Hypothalamus (tissue), 51 donors: Measurements from ENCODE around the gene VAMP4.
"Not testable (repeated sequence)": the region's sequence is repeated elsewhere in the genome, so short reads cannot be mapped to it uniquely, and the experiment has no call there.

Experiments used
- DNase-seq, 51 donors: peaks; one replicate each; lab custom pipeline; 2025; lab: John Stamatoyannopoulos, UW

VAMP4 gene

GRCh38 chr1:171753182-171753581 is 11.3 kb upstream of the VAMP4 start:
- DNase-seq = no peak

- DNase-seq = no peak
Measured at GRCh38 chr1:171751221-171751620, 9.4 kb upstream of the VAMP4 start.

- no peak for DNase-seq
Measured at GRCh38 chr1:171748651-171749050, 6.8 kb upstream of the VAMP4 start.

- DNase-seq = no peak
Measured at GRCh38 chr1:171744986-171745385, 3.1 kb upstream of the VAMP4 start.

- DNase-seq = peak in 3 of 51 donors; percentile 3 to 67 (median 40)
Measured at GRCh38 chr1:171743081-171743870, 1.4 kb upstream of the VAMP4 start.

GRCh38 chr1:171742577-171742922 is 685 bp upstream of the VAMP4 start:
- DNase-seq = peak in 36 of 51 donors; percentile 2 to 89 (median 32)

- peak in 39 of 51 donors; percentile 1 to 73 (median 27) for DNase-seq
Measured at GRCh38 chr1:171740987-171741871, 636 bp downstream of the VAMP4 start.

- DNase-seq = no peak
Measured at GRCh38 chr1:171740356-171740863, 1.5 kb downstream of the VAMP4 start.

GRCh38 chr1:171739656-171740055 is 2.2 kb downstream of the VAMP4 start:
- no peak for DNase-seq

- DNase-seq = no peak
Measured at GRCh38 chr1:171738911-171739310, 3.0 kb downstream of the VAMP4 start.

GRCh38 chr1:171736196-171736595 is 5.7 kb downstream of the VAMP4 start:
- DNase-seq = no peak

GRCh38 chr1:171730052-171730451 is 11.8 kb downstream of the VAMP4 start:
- DNase-seq = no peak

- DNase-seq = no peak
Measured at GRCh38 chr1:171727778-171728177, 14.1 kb downstream of the VAMP4 start.

- DNase-seq = not testable (repeated sequence)
Measured at GRCh38 chr1:171723180-171723579, 18.7 kb downstream of the VAMP4 start.

- no peak for DNase-seq
Measured at GRCh38 chr1:171718848-171719247, 23.0 kb downstream of the VAMP4 start.

- DNase-seq = no peak
Measured at GRCh38 chr1:171718216-171718615, 23.6 kb downstream of the VAMP4 start.

- DNase-seq = no peak
Measured at GRCh38 chr1:171717062-171717718, 24.7 kb downstream of the VAMP4 start.

- DNase-seq = no peak
Measured at GRCh38 chr1:171716616-171717015, 25.2 kb downstream of the VAMP4 start.

GRCh38 chr1:171715813-171716251 is 26.0 kb downstream of the VAMP4 start:
- no peak for DNase-seq

- no peak for DNase-seq
Measured at GRCh38 chr1:171712341-171712740, 29.5 kb downstream of the VAMP4 start.

- DNase-seq = no peak
Measured at GRCh38 chr1:171711643-171712042, 30.2 kb downstream of the VAMP4 start.
